Hindlimb muscle (tissue), 1 donor: ENCODE data around the gene NKAP. TPM values are rescaled to one million over a fixed set of nuclear protein-coding genes. Genes with fewer than 3 reads are reported as not detected.

ENCODE experiments used
- polyA plus RNA-seq: library from polyadenylated mRNA; unstranded; fragments of 120-200 nt; gene quantifications from one replicate; pipeline ENCODE4 v1.2.1, GENCODE V29; 2013; ENCODE audit not compliant: insufficient read length

Gene NKAP
- polyA plus RNA-seq, 1 donor, result 7.8 TPM

Other genes with a start within 250 kb of the NKAP start
- gene SOWAHD, start 185.2 kb downstream of the NKAP start, polyA plus RNA-seq, result 1.1 TPM
- gene RPL39, start 152.1 kb downstream of the NKAP start, polyA plus RNA-seq, result 2,825 TPM
- 14.6 TPM for gene UPF3B, start 90.8 kb downstream of the NKAP start, polyA plus RNA-seq
- 9.2 TPM for gene RNF113A, start 72.0 kb downstream of the NKAP start, polyA plus RNA-seq
- gene NDUFA1, start 71.9 kb downstream of the NKAP start, polyA plus RNA-seq, result 79.5 TPM
- gene AKAP14, start 47.9 kb downstream of the NKAP start, polyA plus RNA-seq, result not detected
- not detected for gene RHOXF2B, start 133.9 kb upstream of the NKAP start, polyA plus RNA-seq
- 0.35 TPM for gene RHOXF1, start 172.2 kb upstream of the NKAP start, polyA plus RNA-seq
- gene RHOXF2, start 214.9 kb upstream of the NKAP start, polyA plus RNA-seq, result 0.06 TPM